Neural cell (in vitro differentiated cells): ENCODE measurements around the gene ARHGDIG. TPM values are rescaled to one million over a fixed set of nuclear protein-coding genes. Genes with fewer than 3 reads are reported as not detected.

Source experiments
- H2AFZ ChIP-seq: fragments of 200-600, 300-800 bp; sonication (generic), shearing (Covaris generic); 2 replicates; pipeline ENCODE4 v1.6.0; 2014; ENCODE audit warnings: low read depth, mild to moderate bottlenecking, antibody characterized with exemption, low read length, moderate library complexity
- H3F3A ChIP-seq: fragments of 200-600 bp; shearing (Covaris generic); 2 replicates; pipeline ENCODE4 v1.6.1; 2016; ENCODE audit warnings: mild to moderate bottlenecking, moderate library complexity, mixed read lengths, antibody characterized with exemption, low read length; ENCODE audit not compliant: insufficient read depth, poor library complexity, severe bottlenecking
- H3K27ac ChIP-seq: fragments of 200-600, 300-800 bp; sonication (generic), shearing (Covaris generic); 2 replicates; pipeline ENCODE4 v1.5.1; 2014; ENCODE audit warnings: mild to moderate bottlenecking, low read length, moderate library complexity
- H3K27me3 ChIP-seq: fragments of 300-800, 200-600 bp; sonication (generic), shearing (Covaris generic); 2 replicates; pipeline ENCODE4 v1.6.0; 2014; ENCODE audit warnings: mild to moderate bottlenecking, low read depth, low read length, moderate library complexity; ENCODE audit not compliant: insufficient read depth
- H3K36me3 ChIP-seq: fragments of 300-800, 200-600 bp; sonication (generic), shearing (Covaris generic); 2 replicates; pipeline ENCODE4 v1.5.1; 2014; ENCODE audit warnings: mild to moderate bottlenecking, antibody characterized with exemption, low read length, moderate library complexity; ENCODE audit not compliant: insufficient read depth
- H3K4me2 ChIP-seq: fragments of 300-800, 200-600 bp; sonication (generic), shearing (Covaris generic); 2 replicates; pipeline ENCODE4 v1.6.0; 2014; ENCODE audit warnings: mild to moderate bottlenecking, low read length
- H3K4me3 ChIP-seq: fragments of 300-800, 200-600 bp; sonication (generic), shearing (Covaris generic); 2 replicates; pipeline ENCODE4 v1.5.1; 2014; ENCODE audit warnings: mild to moderate bottlenecking, low read length, moderate library complexity
- H3K79me2 ChIP-seq: fragments of 200-600 bp; shearing (Covaris generic); replicated peaks from 2 replicates; pipeline ENCODE4 v1.6.0; 2014; ENCODE audit warnings: mild to moderate bottlenecking, low read length, moderate library complexity; ENCODE audit not compliant: insufficient read depth
- H3K9ac ChIP-seq: fragments of 300-800, 200-600 bp; sonication (generic), shearing (Covaris generic); 2 replicates; pipeline ENCODE4 v1.6.1; 2016; ENCODE audit warnings: mild to moderate bottlenecking, low read length, mixed read lengths
- H3K9me2 ChIP-seq: fragments of 200-600 bp; shearing (Covaris generic); 2 replicates; pipeline ENCODE4 v1.6.1; 2016; ENCODE audit warnings: mild to moderate bottlenecking, low read length, mixed read lengths; ENCODE audit not compliant: insufficient read depth
- H3K9me3 ChIP-seq: fragments of 200-600, 300-800 bp; sonication (generic), shearing (Covaris generic); 2 replicates; pipeline ENCODE4 v1.6.1; 2016; ENCODE audit warnings: mild to moderate bottlenecking, mixed run types, low read length, moderate library complexity, mixed read lengths
- H4K20me1 ChIP-seq: fragments of 200-600 bp; shearing (Covaris generic); 2 replicates; pipeline ENCODE4 v1.6.1; 2016; ENCODE audit warnings: mild to moderate bottlenecking, mixed run types; ENCODE audit not compliant: insufficient read depth
- CTCF ChIP-seq: fragments of 450-650 bp; IDR thresholded peaks from 2 replicates; pipeline ENCODE4 v1.5.1; 2014; ENCODE audit warnings: antibody characterized with exemption, mild to moderate bottlenecking, moderate library complexity; ENCODE audit not compliant: poor library complexity, severe bottlenecking
- EP300 ChIP-seq: fragments of 450-650 bp; conservative IDR thresholded peaks from 2 replicates; pipeline ENCODE4 v1.6.1; 2014; ENCODE audit warnings: antibody characterized with exemption, mild to moderate bottlenecking, moderate library complexity; ENCODE audit not compliant: poor library complexity, severe bottlenecking
- EZH2 ChIP-seq: fragments of 200-600, 300-800 bp; shearing (Covaris generic), sonication (generic); IDR thresholded peaks from 2 replicates; pipeline ENCODE4 v1.6.1; 2014; ENCODE audit warnings: antibody characterized with exemption, low read length, borderline replicate concordance, mild to moderate bottlenecking; ENCODE audit not compliant: insufficient read depth, poor library complexity, severe bottlenecking
- MXI1 ChIP-seq: fragments of 450-650 bp; conservative IDR thresholded peaks from 2 replicates; pipeline ENCODE4 v1.6.1; 2014; ENCODE audit warnings: antibody characterized with exemption, mild to moderate bottlenecking; ENCODE audit not compliant: poor library complexity, severe bottlenecking
- POLR2AphosphoS5 ChIP-seq: IDR thresholded peaks from 2 replicates; pipeline ENCODE4 v1.6.1; 2012
- RAD21 ChIP-seq: fragments of 450-650 bp; conservative IDR thresholded peaks from 2 replicates; pipeline ENCODE4 v1.6.1; 2014; ENCODE audit warnings: antibody characterized with exemption, mild to moderate bottlenecking, moderate library complexity
- REST ChIP-seq: IDR thresholded peaks from 2 replicates; pipeline ENCODE4 v1.6.1; 2012; ENCODE audit warnings: borderline replicate concordance
- SMC3 ChIP-seq: fragments of 450-650 bp; conservative IDR thresholded peaks from 2 replicates; pipeline ENCODE4 v1.6.1; 2014; ENCODE audit warnings: antibody characterized with exemption, mild to moderate bottlenecking, moderate library complexity; ENCODE audit not compliant: poor library complexity
- TAF1 ChIP-seq: IDR thresholded peaks from 2 replicates; pipeline ENCODE4 v1.6.1; 2012; ENCODE audit warnings: low read depth
- polyA plus RNA-seq: library from polyadenylated mRNA; depleted of rRNA; stranded (reverse); fragments of >200 nt; gene quantifications from 2 replicates; pipeline ENCODE4 v1.2.3, GENCODE V29; 2014

Gene ARHGDIG
- polyA plus RNA-seq, 1 donor from 2014 or later: 176 TPM

- Histone ChIP-seq H3K27me3 (peaks cover under 1% of the 10 kb centered on the region), H3K79me2 (no peaks in the 10 kb centered on the region), H3F3A (no peaks in the 10 kb centered on the region), H3K9me2 (no peaks in the 10 kb centered on the region), H3K36me3 (peaks cover 4% of the 10 kb centered on the region), H3K9ac (no peak overlapping the region), H3K4me3 (no peak overlapping the region), H2AFZ (no peak overlapping the region), H3K27ac (no peak overlapping the region), H3K4me2 (no peak overlapping the region), H3K9me3 (no peaks in the 10 kb centered on the region), H4K20me1 (no peaks in the 10 kb centered on the region)
- TF ChIP-seq TAF1 (no peak), MXI1 (no peak), REST (no peak), EP300 (no peak), SMC3 (no peak), RAD21 (no peak), POLR2AphosphoS5 (no peak), EZH2 (no peak), CTCF (no peak)
Measured at GRCh38 chr16:286491-287297, 6.3 kb downstream of the ARHGDIG start.

GRCh38 chr16:287298-287811 lies 7.0 kb downstream of the ARHGDIG start:
- H3K36me3 ChIP-seq: peaks cover 4% of the 10 kb centered on the region

More at GRCh38 chr16:287298-287811, 7.0 kb downstream of the ARHGDIG start:
- H3K4me2 ChIP-seq: no peak overlapping the region
- no peak overlapping the region for H3K9ac ChIP-seq
- H3F3A ChIP-seq: no peaks in the 10 kb centered on the region
- H3K4me3 ChIP-seq: no peak overlapping the region
- no peaks in the 10 kb centered on the region for H3K27me3 ChIP-seq
- no peaks in the 10 kb centered on the region for H3K79me2 ChIP-seq
- H4K20me1 ChIP-seq: no peaks in the 10 kb centered on the region
- no peak overlapping the region for H3K27ac ChIP-seq
- no peak for TF ChIP-seq EZH2
- TF ChIP-seq CTCF: no peak
- no peak for TF ChIP-seq TAF1
- TF ChIP-seq MXI1: no peak
- no peak for TF ChIP-seq RAD21
- TF ChIP-seq SMC3: no peak
- TF ChIP-seq POLR2AphosphoS5: no peak
- TF ChIP-seq REST: no peak
- TF ChIP-seq EP300: no peak
- no peak overlapping the region for H2AFZ ChIP-seq
- H3K9me3 ChIP-seq: no peaks in the 10 kb centered on the region
- no peaks in the 10 kb centered on the region for H3K9me2 ChIP-seq
